WTC11 (cell line): ENCODE results near the gene PXDC1. TPM values are rescaled to one million over a fixed set of nuclear protein-coding genes. Genes with fewer than 3 reads are reported as not detected.

Source experiments
- ATAC-seq: fragments of 200-7000 bp; cut with Tn5 transposase; 2 replicates; pipeline ENCODE4 v1.10.0; 2021; ENCODE audit warnings: mild to moderate bottlenecking, moderate library complexity
- CTCF ChIA-PET: fragments of 300-600 bp; sonication (Branson Sonifier 250); formaldehyde crosslinking; loops from one replicate; lab custom pipeline; 2021; ENCODE audit warnings: antibody characterized with exemption; lab: Charles Lee
- POLR2A ChIA-PET: fragments of 350-600 bp; sonication (Branson Sonifier 250); formaldehyde crosslinking; loops from one replicate; lab custom pipeline; 2021; ENCODE audit warnings: antibody characterized with exemption; lab: Charles Lee
- DNase-seq: peaks from one replicate; pipeline ENCODE4 v3.0.0; 2021; ENCODE audit warnings: low spot score
- H3K27ac Mint-ChIP-seq: 2 replicates; pipeline ENCODE4 v1.8.0; 2021; ENCODE audit warnings: mixed read lengths
- H3K27me3 Mint-ChIP-seq: 2 replicates; pipeline ENCODE4 v1.8.0; 2021; ENCODE audit warnings: low read depth, mild to moderate bottlenecking, moderate library complexity, mixed read lengths
- H3K36me3 Mint-ChIP-seq: 2 replicates; pipeline ENCODE4 v1.8.0; 2021; ENCODE audit warnings: mixed read lengths
- H3K4me1 Mint-ChIP-seq: 2 replicates; pipeline ENCODE4 v1.8.0; 2022; ENCODE audit warnings: mixed read lengths
- H3K4me3 Mint-ChIP-seq: 2 replicates; pipeline ENCODE4 v1.8.0; 2021; ENCODE audit warnings: mild to moderate bottlenecking, moderate library complexity, mixed read lengths
- H3K9me3 Mint-ChIP-seq: 2 replicates; pipeline ENCODE4 v1.8.0; 2021; ENCODE audit warnings: mixed read lengths
- ARID4B ChIP-seq: sonication (generic); formaldehyde crosslinking; IDR thresholded peaks from 2 replicates; pipeline ENCODE4 v1.8.0; 2023; ENCODE audit warnings: missing genetic modification reagents, mild to moderate bottlenecking, borderline replicate concordance
- ATF6 ChIP-seq: sonication (generic); formaldehyde crosslinking; IDR thresholded peaks from 2 replicates; pipeline ENCODE4 v1.8.1; 2023; ENCODE audit warnings: mild to moderate bottlenecking, missing genetic modification reagents
- E2F4 ChIP-seq: sonication (generic); formaldehyde crosslinking; IDR thresholded peaks from 2 replicates; pipeline ENCODE4 v1.8.1; 2022; ENCODE audit warnings: low read depth, mild to moderate bottlenecking, moderate library complexity, missing genetic modification reagents, borderline replicate concordance
- EMX1 ChIP-seq: fragments of 250-450 bp; sonication (Bioruptor Pico); IDR thresholded peaks from 2 replicates; pipeline ENCODE4 v1.8.0; 2021; ENCODE audit warnings: mild to moderate bottlenecking
- FOXJ3 ChIP-seq: sonication (generic); formaldehyde crosslinking; IDR thresholded peaks from 2 replicates; pipeline ENCODE4 v1.9.0; 2021; ENCODE audit warnings: missing genetic modification reagents, mild to moderate bottlenecking, borderline replicate concordance
- FOXP4 ChIP-seq: sonication (generic); formaldehyde crosslinking; IDR thresholded peaks from 2 replicates; pipeline ENCODE4 v1.8.0; 2022; ENCODE audit warnings: mild to moderate bottlenecking, missing genetic modification reagents
- NFATC4 ChIP-seq: fragments of 250-450 bp; sonication (Bioruptor Pico); IDR thresholded peaks from 2 replicates; pipeline ENCODE4 v1.9.0; 2021; ENCODE audit warnings: mild to moderate bottlenecking
- SMAD3 ChIP-seq: sonication (generic); formaldehyde crosslinking; IDR thresholded peaks from 2 replicates; pipeline ENCODE4 v1.8.0; 2022; ENCODE audit warnings: missing genetic modification reagents, mild to moderate bottlenecking, borderline replicate concordance
- TEAD4 ChIP-seq: sonication (generic); formaldehyde crosslinking; IDR thresholded peaks from 2 replicates; pipeline ENCODE4 v1.8.0; 2022; ENCODE audit warnings: mild to moderate bottlenecking, missing genetic modification reagents
- ZNF281 ChIP-seq: sonication (generic); formaldehyde crosslinking; IDR thresholded peaks from 2 replicates; pipeline ENCODE4 v1.8.0; 2023; ENCODE audit warnings: mild to moderate bottlenecking, missing genetic modification reagents
- ZNF416 ChIP-seq: fragments of 250-450 bp; sonication (Bioruptor Pico); IDR thresholded peaks from 2 replicates; pipeline ENCODE4 v1.9.0; 2021; ENCODE audit warnings: mild to moderate bottlenecking, inconsistent platforms
- total RNA-seq: library from RNA; stranded (reverse); gene quantifications from 3 replicates; pipeline ENCODE4 v1.2.3, GENCODE V29; 2021

PXDC1 gene
- total RNA-seq, 1 experiment from 2014 or later, result 3.3 TPM

- Mint-ChIP-seq H3K27me3 (no peaks in the 10 kb centered on the region; the same call in 1 of the 2 replicates), H3K36me3 (no peaks in the 10 kb centered on the region; the same call in none of the 2 replicates), H3K27ac (no peak overlapping the region), H3K4me3 (no peak overlapping the region), H3K9me3 (peaks cover 9% of the 10 kb centered on the region), H3K4me1 (peaks cover 8% of the 10 kb centered on the region)
- ChIA-PET CTCF (no interaction called here), POLR2A (no interaction called here)
- ATAC-seq (no peak), DNase-seq (no peak)
- no peak for TF ChIP-seq FOXP4 (CRISPR knock-in tag)
- no peak for TF ChIP-seq EMX1
- no peak for TF ChIP-seq SMAD3 (CRISPR knock-in tag)
- no peak for TF ChIP-seq E2F4
- TF ChIP-seq ZNF416 (CRISPR knock-in tag), result no peak
Observed at GRCh38 chr6:3714111-3714510, 37.4 kb downstream of the PXDC1 start.

GRCh38 chr6:3712827-3713665, 38.5 kb downstream of the PXDC1 start:
- H3K9me3 Mint-ChIP-seq, result peaks cover 9% of the 10 kb centered on the region
- no peak for TF ChIP-seq ZNF281
- TF ChIP-seq ATF6 (CRISPR knock-in tag), result no peak
- no peak for TF ChIP-seq TEAD4 (CRISPR knock-in tag)
- TF ChIP-seq NFATC4, result no peak
- TF ChIP-seq, all 79 proteins: peak for 0
- Mint-ChIP-seq H3K27ac (no peak overlapping the region), H3K36me3 (no peaks in the 10 kb centered on the region; the same call in none of the 2 replicates), H3K27me3 (no peaks in the 10 kb centered on the region; the same call in 1 of the 2 replicates), H3K4me1 (peaks cover 5% of the 10 kb centered on the region), H3K4me3 (no peak overlapping the region)
- ChIA-PET POLR2A (no interaction called here), CTCF (interaction anchor here (1.0 to 1.3 kb wide), 3 partner anchors 19 to 383 kb away, joined by 3 to 4 read pairs (median 3); partner anchors contain the start of gene FAM50B)
- no peak for ATAC-seq
- DNase-seq, result no peak

- ChIA-PET POLR2A (no interaction called here), CTCF (interaction anchor here (1.0 kb wide), 2 partner anchors 137 to 382 kb away, joined by 3 to 4 read pairs; partner anchors contain the start of gene FAM50B)
- H3K27me3 Mint-ChIP-seq, result peaks cover 5% of the 10 kb centered on the region; the same call in 1 of the 2 replicates
- no peak for ATAC-seq
- H3K27ac Mint-ChIP-seq, result no peak overlapping the region
- DNase-seq, result no peak
- H3K9me3 Mint-ChIP-seq, result peaks cover 14% of the 10 kb centered on the region
- peaks cover 2% of the 10 kb centered on the region for H3K36me3 Mint-ChIP-seq
- peaks cover 5% of the 10 kb centered on the region for H3K4me1 Mint-ChIP-seq
- no peak overlapping the region for H3K4me3 Mint-ChIP-seq
- TF ChIP-seq ATF6 (CRISPR knock-in tag) (no peak), FOXJ3 (CRISPR knock-in tag) (no peak), ARID4B (CRISPR knock-in tag) (no peak)
Observed at GRCh38 chr6:3711776-3712175, 39.7 kb downstream of the PXDC1 start.
